K562 (cell line): ENCODE results near the gene BTN3A1. TPM values are rescaled to one million over a fixed set of nuclear protein-coding genes. Genes with fewer than 3 reads are reported as not detected.

Experiments used
- BCOR ChIP-seq: fragments of 450-650 bp; IDR thresholded peaks from 2 replicates; pipeline ENCODE4 v1.6.1; 2016
- CBX5 ChIP-seq: IDR thresholded peaks from 2 replicates; pipeline ENCODE4 v1.6.1; 2014; ENCODE audit warnings: low read depth, borderline replicate concordance
- CREB3 ChIP-seq: fragments of 450-650 bp; conservative IDR thresholded peaks from 2 replicates; pipeline ENCODE4 v1.6.1; 2016; ENCODE audit warnings: missing genetic modification characterization, low read depth, mild to moderate bottlenecking, missing compliant biosample characterization, moderate library complexity
- ESRRA ChIP-seq: fragments of 450-650 bp; IDR thresholded peaks from 2 replicates; pipeline ENCODE4 v1.6.1; 2014; ENCODE audit warnings: low read depth, mild to moderate bottlenecking, moderate library complexity, borderline replicate concordance
- MBD1 ChIP-seq: fragments of 250-450 bp; sonication (Bioruptor Pico); IDR thresholded peaks from 2 replicates; pipeline ENCODE4 v1.8.0; 2022; ENCODE audit warnings: inconsistent platforms
- MLLT1 ChIP-seq, 2 experiments: fragments of 450-650 bp; IDR thresholded peaks; 2 replicates each; pipeline ENCODE4 v1.6.1; 2016
- POLR3A ChIP-seq: IDR thresholded peaks from 2 replicates; pipeline ENCODE4 v1.6.1; 2011; ENCODE audit warnings: borderline replicate concordance, mild to moderate bottlenecking, moderate library complexity; ENCODE audit not compliant: insufficient read length, insufficient read depth; ENCODE audit errors: extremely low read depth
- PRPF4 ChIP-seq: fragments of 200-400 bp; formaldehyde crosslinking; IDR thresholded peaks from one replicate; pipeline ENCODE4 v1.6.1; 2017; ENCODE audit warnings: low read length, low read depth, mild to moderate bottlenecking; ENCODE audit not compliant: insufficient read depth, poor library complexity, severe bottlenecking
- PYGO2 ChIP-seq: fragments of 450-650 bp; IDR thresholded peaks from 2 replicates; pipeline ENCODE4 v1.6.1; 2016; ENCODE audit warnings: mild to moderate bottlenecking, missing genetic modification characterization, moderate library complexity, missing compliant biosample characterization
- SAP30 ChIP-seq: fragments of 200-600 bp; sonication (generic); IDR thresholded peaks from 2 replicates; pipeline ENCODE4 v1.6.1; 2012; ENCODE audit warnings: borderline replicate concordance, low read depth, mild to moderate bottlenecking, moderate library complexity, low read length, control low read depth, inconsistent platforms; ENCODE audit not compliant: insufficient read depth, poor library complexity, severe bottlenecking
- YY1 ChIP-seq, 3 experiments: IDR thresholded peaks; 2 replicates each; pipeline ENCODE4 v1.6.1; 2011; ENCODE audit warnings: low read length in 2 of 3, mild to moderate bottlenecking in 2 of 3, moderate library complexity in 2 of 3, borderline replicate concordance in 1 of 3, control low read depth in 1 of 3, low read depth in 1 of 3; ENCODE audit not compliant: insufficient read depth in 3 of 3, insufficient replicate concordance in 2 of 3, control insufficient read depth in 1 of 3, insufficient read length in 1 of 3; ENCODE audit errors: extremely low read depth in 1 of 3
- ZNF449 ChIP-seq: fragments of 250-450 bp; sonication (Bioruptor Pico); IDR thresholded peaks from 2 replicates; pipeline ENCODE4 v1.8.0; 2022; ENCODE audit warnings: moderate library complexity, mild to moderate bottlenecking, inconsistent platforms
- polyA plus RNA-seq, 8 experiments: library from polyadenylated mRNA; depleted of rRNA in 4 of 8; stranded (reverse) in 5 of 8; unstranded in 3 of 8; fragments of >200 nt; fragmentation: Nextera tagmentation in 2 of 8; fragmentation: Illumina TruSeq in 1 of 8; extraction: Ambion mirVana in 2 of 8; extraction: Trizol in 1 of 8; gene quantifications; 2 replicates each; pipeline versions ENCODE4 v1.2.1 to v1.2.3, GENCODE V29; 2011 to 2014; ENCODE audit warnings: inconsistent platforms in 1 of 8, missing spikeins in 1 of 8
- total RNA-seq, 7 experiments: library from RNA; depleted of rRNA in 6 of 7; stranded (reverse); fragments of >200 nt in 6 of 7; fragmentation: Illumina TruSeq in 2 of 7; extraction: Trizol in 2 of 7; gene quantifications; 2 replicates each; pipeline versions ENCODE4 v1.2.1 to v1.2.3, GENCODE V29; 2011 to 2021; ENCODE audit warnings: low replicate concordance in 1 of 7

The BTN3A1 gene
- total and polyA plus RNA-seq, 9 of the 15 experiments (the other 6 are each of a cell fraction or from before 2014, with no cell fraction given), result 0.84 to 8.5 (median 3.9) TPM

- TF ChIP-seq PRPF4 (no peak), YY1 (IDR thresholded peaks at IDR 0.05; ENCODE audit: borderline replicate concordance in 1 of 3, control insufficient read depth in 1 of 3, extremely low read depth in 1 of 3, insufficient read depth in 3 of 3, insufficient read length in 1 of 3, insufficient replicate concordance in 2 of 3, low read depth in 1 of 3, low read length in 2 of 3) (no peak), MBD1 (CRISPR knock-in tag) (no peak), ESRRA (no peak; the same call in 1 of the 2 replicates), CREB3 (tag) (no peak), PYGO2 (tag) (no peak), POLR3A (no peak), CBX5 (no peak), SAP30 (no peak), BCOR (0 out of 2 replicates have a peak, but pooled peaks have one; percentile 21), MLLT1 (IDR thresholded peaks at IDR 0.05) (peak in 1 of 2 experiments; percentile 59; a peak in 1 of 4 replicates), ZNF449 (CRISPR knock-in tag) (0 out of 2 replicates have a peak, but pooled peaks have one; percentile 16)
These were observed 19.4 kb downstream of the BTN3A1 start (continued) for GRCh38 chr6:26421259-26422144.
